ENCODE results near the gene COL4A2.

DNA sequence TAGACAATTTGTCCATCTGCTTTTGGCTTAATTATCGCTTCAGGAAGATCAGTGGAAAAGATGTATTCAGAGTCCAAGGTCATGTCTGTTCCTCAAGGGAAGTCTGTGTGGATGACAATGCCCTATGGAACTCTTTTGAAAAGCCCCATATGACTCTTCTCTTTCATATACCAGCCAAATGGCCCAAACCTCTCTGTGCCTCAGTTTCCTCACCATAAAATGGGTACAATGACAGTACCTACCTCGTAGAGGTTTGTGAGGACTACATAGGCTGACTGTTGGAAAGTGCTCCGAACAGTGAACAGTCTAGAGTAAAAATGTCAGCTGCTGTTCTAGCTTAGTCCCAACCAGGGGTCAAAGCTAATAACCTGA is 104.6 kb downstream of the COL4A2 start:
- TF ChIP-seq GATA2 (IDR thresholded peaks at IDR 0.05; ENCODE audit: low read depth, low read length), result no peak
- no peak for TF ChIP-seq GATA3 (IDR thresholded peaks at IDR 0.05; ENCODE audit: low read depth, low read length)

Measured in SH-SY5Y (cell line).